ENCODE results near the gene ZSWIM6. TPM values are rescaled to one million over a fixed set of nuclear protein-coding genes. Genes with fewer than 3 reads are reported as not detected.

ZSWIM6 gene
- total and polyA plus RNA-seq, 2 of the 4 experiments (the other 2 are of a cell fraction): 10.8 to 14.1 TPM

GRCh38 chr5:61304590-61305381, 27.3 kb upstream of the ZSWIM6 start (continued):
- TF ChIP-seq, protein P1, sequence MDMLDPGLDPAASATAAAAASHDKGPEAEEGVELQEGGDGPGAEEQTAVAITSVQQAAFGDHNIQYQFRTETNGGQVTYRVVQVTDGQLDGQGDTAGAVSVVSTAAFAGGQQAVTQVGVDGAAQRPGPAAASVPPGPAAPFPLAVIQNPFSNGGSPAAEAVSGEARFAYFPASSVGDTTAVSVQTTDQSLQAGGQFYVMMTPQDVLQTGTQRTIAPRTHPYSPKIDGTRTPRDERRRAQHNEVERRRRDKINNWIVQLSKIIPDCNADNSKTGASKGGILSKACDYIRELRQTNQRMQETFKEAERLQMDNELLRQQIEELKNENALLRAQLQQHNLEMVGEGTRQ (IDR thresholded peaks at IDR 0.05; ENCODE audit: low read depth, low read length): peak; percentile 89

GRCh38 chr5:61306531-61307131, 25.4 kb upstream of the ZSWIM6 start:
- peak overlapping the region; percentile 78 for H4K91ac ChIP-seq (ENCODE audit: insufficient read depth, low read depth, low read length)
- in situ Hi-C loops (cut with MboI; ENCODE audit: low sequenced_read_pairs): loop anchor here (25.0 kb wide), 1 partner anchor 619 kb away; no protein-coding TSS in a partner anchor
- peak; percentile 93 for DNase-seq
- peak overlapping the region; percentile 61; the same call in 1 of the 2 replicates for H3K56ac ChIP-seq (ENCODE audit: extremely low read depth, insufficient read depth, low read length)
- H2AK9ac ChIP-seq (replicated peaks; ENCODE audit: low read depth, low read length, poor library complexity): peak overlapping the region; percentile 74
- H4K8ac ChIP-seq (ENCODE audit: low read depth in 2 of 2, low read length in 2 of 2): peak overlapping the region; percentile 21 to 74; a peak in 3 of 4 replicates
- peak overlapping the region; percentile 73 for H3K18ac ChIP-seq (ENCODE audit: low read depth, low read length)
- H2BK20ac ChIP-seq (ENCODE audit: low read depth, low read length): peak overlapping the region; percentile 75
- no peaks in the 10 kb centered on the region for H3K9me3 ChIP-seq (ENCODE audit: control insufficient read depth, insufficient read depth, low read length)
- peak overlapping the region; percentile 82 for H3K23ac ChIP-seq (ENCODE audit: low read depth, low read length)
- no TSS peak for BruUV-seq (replicated peaks)
- peak overlapping the region; percentile 12; the same call in 1 of the 2 replicates for H3K4me3 ChIP-seq (ENCODE audit: insufficient read depth, low read depth, low read length)
- no peaks in the 10 kb centered on the region for H3K36me3 ChIP-seq (ENCODE audit: control insufficient read depth, insufficient read depth, low read length)
- POLR2A ChIA-PET (ENCODE audit: unreplicated experiment): no interaction called here
- H2AFZ ChIP-seq (replicated peaks; ENCODE audit: low read length, poor library complexity): peak overlapping the region; percentile 85
- H3K4me1 ChIP-seq (ENCODE audit: control insufficient read depth, insufficient read depth, low read length): peaks cover 33% of the 10 kb centered on the region
- H3K27ac ChIP-seq (ENCODE audit: insufficient read depth, low read length): peak overlapping the region; percentile 80
- H3K9me1 ChIP-seq (ENCODE audit: insufficient read depth, low read length): peaks cover 19% of the 10 kb centered on the region
- H4K5ac ChIP-seq (ENCODE audit: low read depth, low read length): peak overlapping the region; percentile 63
- peak overlapping the region; percentile 76 for H3K14ac ChIP-seq (replicated peaks; ENCODE audit: low read depth, low read length)
- no peaks in the 10 kb centered on the region for H3K27me3 ChIP-seq (ENCODE audit: control insufficient read depth, insufficient read depth, low read length)
- H4K20me1 ChIP-seq (ENCODE audit: insufficient read depth, low read length): 0 out of 2 replicates have a peak, but pooled peaks cover under 1% of the 10 kb centered on the region
- peak overlapping the region; percentile 56 for H3K4me2 ChIP-seq (ENCODE audit: low read depth, low read length)
- peak overlapping the region; percentile 78 for H2BK120ac ChIP-seq (ENCODE audit: low read depth, low read length)
- intact Hi-C loops (cut with micrococcal nuclease): no loop called here
- peak; percentile 59 for ATAC-seq (ENCODE audit: low read depth)
- WGBS, 2 experiments (ENCODE audit: extremely low coverage in 2 of 2, insufficient read length in 1 of 2): 80% methylated on average over 1 of the region's 5 CpGs; no CpG with 5 or more reads in 1 of the 2 experiments
- peaks cover 0 to 20% of the 10 kb centered on the region in 2 experiments; a peak in 2 of 4 replicates for H3K79me1 ChIP-seq (ENCODE audit: low read depth in 1 of 2, low read length in 2 of 2)
- H3K4ac ChIP-seq (ENCODE audit: low read depth, low read length): peak overlapping the region; percentile 80
- 0 out of 2 replicates have a peak overlapping the region, but pooled peaks have one; percentile 4 for H3K9ac ChIP-seq (ENCODE audit: low read depth, low read length)
- peak overlapping the region; percentile 83 for H2BK5ac ChIP-seq (ENCODE audit: low read depth, low read length, poor library complexity, severe bottlenecking)
- dilution Hi-C loops (cut with HindIII; ENCODE audit: low sequenced_read_pairs, unreplicated experiment): no loop called here
- H2BK15ac ChIP-seq (ENCODE audit: low read depth, low read length): peak overlapping the region; percentile 79
- H2AK5ac ChIP-seq (ENCODE audit: low read depth, low read length): peak overlapping the region; percentile 75; the same call in 1 of the 2 replicates
- CTCF ChIA-PET: interaction anchor here (1.0 kb wide), 1 partner anchor 352 kb away, joined by 4 read pairs; no protein-coding TSS in a partner anchor
- TF ChIP-seq RFX5 (IDR thresholded peaks at IDR 0.05; ENCODE audit: low read depth, low read length) (no peak), MAFK (IDR thresholded peaks at IDR 0.05; ENCODE audit: low read depth, low read length) (peak; percentile 81), SMC3 (IDR thresholded peaks at IDR 0.05; ENCODE audit: low read depth, low read length) (peak; percentile 11; the same call in 1 of the 2 replicates), RAD21 (IDR thresholded peaks at IDR 0.05; ENCODE audit: low read length) (no peak), CTCF (conservative IDR thresholded peaks at IDR 0.05; ENCODE audit: low read depth, low read length) (no peak), POLR2A (IDR thresholded peaks at IDR 0.05; ENCODE audit: low read depth, low read length) (peak; percentile 78), MXI1 (IDR thresholded peaks at IDR 0.05; ENCODE audit: borderline replicate concordance, low read depth, low read length) (0 out of 2 replicates have a peak, but pooled peaks have one; percentile 33), MAZ (IDR thresholded peaks at IDR 0.05; ENCODE audit: borderline replicate concordance, low read depth, low read length) (no peak), RCOR1 (IDR thresholded peaks at IDR 0.05; ENCODE audit: insufficient replicate concordance, low read length) (no peak)
- TF ChIP-seq, protein P1 (IDR thresholded peaks at IDR 0.05; ENCODE audit: low read depth, low read length): no peak
